HG02763 (cell line): ENCODE measurements around the gene CHD1.

ENCODE experiments used
- ATAC-seq: cut with Tn5 transposase; IDR thresholded peaks from one replicate; pipeline ENCODE4 v1.9.1; 2021; ENCODE audit warnings: mild to moderate bottlenecking, moderate library complexity; ENCODE audit not compliant: unreplicated experiment

The CHD1 gene

DNA sequence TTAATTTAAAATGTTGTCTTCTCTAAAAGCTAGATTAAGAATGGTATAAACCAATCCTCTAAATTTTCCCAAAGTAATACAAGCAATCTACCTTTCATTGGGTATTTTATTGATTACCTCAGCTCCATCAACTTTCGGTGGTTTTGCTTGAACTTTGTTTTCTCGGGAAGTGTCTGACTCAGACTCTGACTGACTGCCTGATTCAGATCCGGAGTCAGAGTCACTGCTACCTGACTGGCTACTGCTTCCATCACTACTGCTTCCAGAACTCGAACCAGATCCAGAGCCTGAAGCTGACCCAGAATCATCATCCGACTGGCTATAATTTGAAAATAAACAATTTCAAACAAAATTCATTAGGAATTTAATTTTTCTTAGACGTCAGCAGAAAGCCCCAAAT lies 24.0 kb downstream of the CHD1 start:
- no peak for ATAC-seq

- no peak for ATAC-seq
These were observed 26.1 kb downstream of the CHD1 start for GRCh38 chr5:98902733-98903132.

GRCh38 chr5:98899456-98899855 lies 29.4 kb downstream of the CHD1 start:
- no peak for ATAC-seq

DNA sequence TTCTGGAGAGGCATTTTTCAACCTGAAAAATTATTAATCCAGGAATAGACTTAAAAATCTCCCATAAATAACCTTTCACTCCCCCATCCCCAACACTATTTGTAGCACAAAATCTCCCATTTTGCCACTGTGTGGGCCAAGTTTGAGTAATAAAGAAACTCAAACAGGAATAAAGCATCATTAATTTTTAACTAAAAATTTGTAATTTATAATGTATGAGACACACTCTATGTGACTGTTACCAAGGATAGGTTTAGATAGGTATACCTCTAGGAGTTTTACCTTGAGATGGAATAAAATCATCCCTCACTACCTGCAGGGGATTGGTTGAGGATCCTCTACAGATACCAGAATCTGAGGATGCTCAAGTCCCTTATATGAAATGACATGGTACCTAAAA lies 30.1 kb downstream of the CHD1 start:
- no peak for ATAC-seq

DNA sequence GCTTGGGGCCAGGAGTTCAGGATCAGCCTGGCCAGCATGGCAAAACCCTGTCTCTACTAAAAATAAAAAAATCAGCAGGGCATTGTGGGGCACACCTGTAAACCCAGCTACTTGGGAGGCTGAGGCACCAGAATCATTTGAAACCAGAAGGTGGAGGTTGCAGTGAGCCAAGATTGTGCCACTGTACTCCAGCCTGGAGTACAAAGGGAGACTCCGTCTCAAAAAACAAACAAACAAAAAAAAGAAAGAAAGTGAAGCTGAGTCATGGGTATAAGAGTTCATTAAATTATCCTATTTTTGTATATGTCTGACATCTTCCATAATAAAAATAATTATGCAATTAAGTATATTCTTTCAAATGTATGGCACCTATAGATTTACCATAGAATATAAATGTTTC lies 37.2 kb downstream of the CHD1 start:
- no peak for ATAC-seq

DNA sequence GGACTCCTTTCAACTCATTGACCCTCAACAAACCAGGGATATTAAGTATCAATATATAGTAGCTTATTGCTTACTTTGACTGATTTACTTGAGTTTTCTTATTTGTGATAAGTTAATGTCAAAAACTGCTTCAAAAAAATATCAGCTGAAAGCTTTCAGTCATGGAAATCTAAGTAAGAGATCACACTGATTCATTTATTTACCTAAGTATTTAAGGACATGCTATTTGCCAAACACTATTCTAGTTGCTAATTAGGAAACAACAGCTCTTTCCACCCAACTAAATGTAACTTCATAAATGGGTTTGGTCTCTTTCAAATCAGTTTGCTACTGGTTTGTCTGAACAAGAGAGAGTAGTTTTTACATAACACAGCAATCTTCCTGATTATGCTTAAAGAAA lies 48.2 kb downstream of the CHD1 start:
- ATAC-seq, result no peak

GRCh38 chr5:98880151-98880550 lies 48.7 kb downstream of the CHD1 start:
- ATAC-seq, result no peak

DNA sequence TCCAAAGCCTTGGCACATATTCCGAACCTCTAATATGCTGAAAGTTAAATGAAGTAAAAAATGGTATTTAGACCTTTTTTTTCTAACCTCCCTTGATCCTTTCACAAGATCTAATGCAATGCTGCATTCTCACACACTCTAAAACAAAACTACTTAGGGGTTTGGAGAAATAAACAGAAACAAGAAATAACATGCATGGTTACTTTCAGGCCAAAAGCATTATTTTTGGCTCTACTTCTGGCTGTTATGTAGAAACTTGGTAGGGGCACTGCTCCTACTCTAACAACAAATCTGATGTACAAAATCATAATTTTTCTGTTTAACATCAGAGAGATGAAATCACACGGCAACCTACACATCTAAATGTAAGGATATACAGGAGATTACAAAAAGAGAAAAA lies 51.2 kb downstream of the CHD1 start:
- ATAC-seq, result no peak

DNA sequence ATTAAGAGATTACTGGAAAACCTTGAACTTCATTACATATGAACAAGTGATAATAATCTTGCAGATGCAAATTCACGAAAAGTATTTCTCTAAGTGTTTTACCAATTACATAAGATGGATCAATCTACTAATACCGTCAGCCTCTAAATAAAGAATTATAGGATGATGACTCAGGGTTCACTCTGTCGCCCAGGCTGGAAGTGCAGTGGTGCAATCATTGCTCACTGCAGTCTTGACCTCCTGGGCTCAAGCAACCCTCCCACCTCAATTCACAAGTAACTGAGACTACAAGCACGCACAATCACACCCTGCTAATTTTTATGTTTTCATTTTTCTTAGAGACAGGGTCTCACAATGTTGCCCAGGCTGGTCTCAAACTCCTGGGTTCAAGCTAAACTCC lies 56.1 kb downstream of the CHD1 start:
- ATAC-seq, result no peak

GRCh38 chr5:98865690-98866089 lies 63.1 kb downstream of the CHD1 start:
- ATAC-seq, result no peak

DNA sequence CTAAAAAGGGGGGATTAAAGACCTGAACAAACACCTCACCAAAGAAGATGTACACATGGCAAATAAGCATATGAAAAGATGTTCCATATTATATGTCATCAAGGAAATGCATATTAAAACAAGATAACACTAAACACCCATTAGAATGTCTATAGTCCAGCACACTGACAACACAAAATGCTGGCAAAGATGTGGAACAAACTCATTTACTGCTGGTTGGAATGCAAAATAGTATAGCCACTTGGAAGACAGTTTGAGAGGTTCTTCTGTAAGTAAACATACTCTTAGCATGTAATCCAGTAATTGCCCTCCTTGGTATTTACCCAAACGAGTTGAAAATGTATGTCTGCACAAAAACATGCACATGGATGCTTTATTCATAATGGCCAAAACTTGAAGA lies 81.8 kb downstream of the CHD1 start:
- no peak for ATAC-seq

- ATAC-seq, result no peak
These were observed 82.3 kb downstream of the CHD1 start for GRCh38 chr5:98846520-98846919.

DNA sequence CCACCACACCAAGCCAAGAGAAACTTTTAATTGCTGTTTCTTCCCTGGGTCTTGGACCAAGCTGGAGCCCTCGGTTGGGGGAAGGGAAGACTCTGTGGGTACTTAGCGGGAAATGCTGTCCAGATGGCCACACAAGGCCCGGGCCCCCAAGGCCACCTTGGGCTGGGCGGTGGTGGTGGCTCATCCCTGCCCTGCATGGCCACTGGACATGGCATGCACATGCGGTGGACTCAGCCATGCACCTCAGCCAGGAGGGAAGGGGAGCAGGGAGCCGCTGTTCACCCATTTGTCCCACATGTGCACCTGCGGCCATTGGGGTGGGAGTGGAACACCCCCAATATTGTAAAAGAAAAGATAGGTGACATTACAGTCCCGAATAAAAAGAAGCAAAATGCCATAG lies 82.9 kb downstream of the CHD1 start:
- ATAC-seq, result no peak

DNA sequence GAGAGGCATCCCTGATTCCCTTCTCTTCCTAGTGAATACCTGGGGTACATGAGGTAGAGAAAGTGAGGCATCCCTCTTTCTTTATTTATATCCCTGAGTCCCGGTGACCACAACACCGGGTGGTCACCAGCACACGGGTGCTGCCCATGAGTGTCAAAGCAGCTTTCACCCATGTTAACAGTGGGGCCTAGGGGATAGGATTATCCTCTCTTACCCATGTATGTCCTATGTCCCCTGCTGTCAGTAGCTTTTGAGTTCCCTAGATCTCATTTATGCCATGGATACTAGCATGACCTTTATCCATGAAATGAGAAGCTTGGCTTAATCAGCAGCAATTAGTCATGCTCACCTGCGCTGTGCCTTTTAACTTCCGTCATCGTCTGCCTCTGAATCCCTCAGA lies 83.9 kb downstream of the CHD1 start:
- no peak for ATAC-seq

- no peak for ATAC-seq
These were observed 85.3 kb downstream of the CHD1 start for GRCh38 chr5:98843481-98843880.

GRCh38 chr5:98840946-98841345 lies 87.9 kb downstream of the CHD1 start:
- no peak for ATAC-seq

DNA sequence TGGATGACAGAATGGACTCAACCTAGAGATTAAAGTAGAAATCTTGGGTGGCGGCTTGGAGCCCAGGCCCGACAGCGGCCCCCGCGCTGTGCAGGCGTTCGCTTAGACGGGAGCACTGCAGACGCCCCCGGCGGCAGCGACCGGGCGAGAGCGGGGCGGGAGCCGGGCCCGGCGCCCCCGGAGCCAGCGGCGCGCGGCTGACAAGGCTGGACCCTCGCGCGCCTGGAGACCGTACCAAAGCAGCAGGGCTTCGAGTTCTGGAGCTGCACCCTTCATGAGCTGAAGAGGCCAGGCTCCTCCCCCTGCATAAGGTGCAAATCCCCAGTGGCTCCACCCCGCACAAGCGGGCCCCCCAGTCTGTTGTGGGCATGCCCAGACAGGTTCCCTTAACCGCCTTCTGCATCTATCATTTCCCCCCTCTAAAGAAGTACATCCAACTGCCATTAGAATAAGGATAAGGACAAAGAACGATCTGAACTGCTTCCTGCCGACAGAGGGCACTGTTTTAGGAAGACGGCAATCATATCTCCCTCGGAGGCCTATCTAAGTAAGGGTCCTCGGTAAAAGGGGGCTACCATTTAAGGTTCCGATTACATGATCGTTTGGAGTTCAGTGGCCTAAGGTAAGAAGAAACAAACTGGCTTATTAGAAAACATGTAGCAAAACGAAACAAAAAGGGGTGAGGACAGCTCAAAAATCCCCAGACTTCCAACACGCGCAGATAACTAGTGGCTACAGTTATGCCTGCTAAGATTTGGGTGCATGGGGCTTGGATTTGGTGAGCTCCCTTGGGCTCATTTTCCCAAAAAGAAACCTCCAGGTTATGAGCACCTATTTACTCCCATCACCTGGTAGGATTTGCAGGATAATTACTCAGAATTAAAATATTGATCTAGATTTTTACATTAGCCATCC lies 89.1 kb downstream of the CHD1 start:
- no peak for ATAC-seq

DNA sequence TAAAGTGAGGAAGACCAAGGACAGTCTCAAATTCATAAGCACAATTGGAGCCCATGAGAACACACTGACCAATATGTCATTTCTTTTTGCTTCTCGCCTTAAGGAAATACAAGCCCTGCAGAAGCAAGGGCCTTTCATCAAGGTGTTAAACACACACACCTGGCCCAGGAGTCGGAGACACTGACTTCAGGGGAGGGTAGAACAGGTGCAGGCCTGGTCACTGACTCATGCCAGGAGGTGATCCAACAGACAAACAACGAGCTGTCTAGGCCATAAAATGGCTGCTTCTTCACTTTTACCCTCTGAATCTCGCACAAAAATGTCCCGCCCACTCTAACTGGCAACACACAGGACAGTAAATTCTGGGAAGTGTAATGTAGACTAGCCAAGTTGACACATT lies 92.6 kb downstream of the CHD1 start:
- ATAC-seq, result no peak

- no peak for ATAC-seq
These were observed 101.1 kb downstream of the CHD1 start for GRCh38 chr5:98827588-98828284.

- peak; percentile 65 for ATAC-seq
These were observed 101.6 kb downstream of the CHD1 start for GRCh38 chr5:98827161-98827560.

DNA sequence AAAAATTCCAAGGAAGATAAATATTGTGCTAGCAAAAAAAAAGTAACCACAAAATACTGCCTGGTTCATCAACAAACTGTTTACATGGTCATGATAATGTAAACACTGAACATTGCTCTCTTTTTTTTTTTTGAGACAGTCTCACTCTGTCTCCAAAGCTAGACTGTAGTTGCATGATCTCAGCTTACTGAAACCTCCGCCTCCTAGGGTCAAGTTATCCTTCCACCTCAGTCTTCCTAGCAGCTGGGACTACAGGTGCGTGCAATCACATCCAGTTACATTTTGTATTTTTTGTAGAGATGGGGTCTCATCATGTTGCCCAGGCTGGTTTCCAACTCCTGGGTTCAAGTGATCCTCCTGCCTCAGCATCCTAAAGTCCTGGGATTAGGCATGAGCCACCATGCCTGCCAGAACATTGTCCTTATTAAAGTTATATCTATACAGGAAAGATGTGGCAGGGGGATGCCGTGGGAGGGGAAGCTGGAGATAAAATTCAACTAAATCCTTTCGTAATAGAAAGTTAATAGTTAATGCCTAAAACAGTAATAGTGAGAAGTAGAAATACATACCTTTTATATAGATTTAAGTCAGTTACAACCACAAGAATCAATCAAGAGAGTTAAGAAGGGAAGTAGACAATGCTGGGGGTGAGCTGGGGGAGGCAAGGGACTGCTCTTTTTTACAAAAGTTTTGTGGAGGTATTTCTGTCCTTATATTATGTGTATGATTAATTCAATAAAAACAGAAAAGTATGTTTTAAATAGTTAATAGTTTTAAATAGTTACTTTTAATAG lies 103.0 kb downstream of the CHD1 start:
- ATAC-seq, result no peak
